K562 (cell line): ENCODE results near the gene ASIC3. TPM values are rescaled to one million over a fixed set of nuclear protein-coding genes. Genes with fewer than 3 reads are reported as not detected.

Source experiments
- CBX3 ChIP-seq, 2 experiments: IDR thresholded peaks; 1 replicate in 1 of 2; 2 replicates in 1 of 2; pipeline ENCODE4 v1.6.1; 2012; ENCODE audit warnings: inconsistent platforms in 2 of 2, low read length in 2 of 2, borderline replicate concordance in 1 of 2, control low read depth in 1 of 2
- FOXK1 ChIP-seq: sonication (generic); formaldehyde crosslinking; IDR thresholded peaks from 2 replicates; pipeline ENCODE4 v1.8.0; 2022; ENCODE audit warnings: missing genetic modification reagents, mild to moderate bottlenecking, borderline replicate concordance
- IRF2 ChIP-seq: sonication (generic); formaldehyde crosslinking; IDR thresholded peaks from 2 replicates; pipeline ENCODE4 v1.8.1; 2022; ENCODE audit warnings: mild to moderate bottlenecking, missing genetic modification reagents
- KDM1A ChIP-seq, 2 experiments: fragments of 450-650 bp; IDR thresholded peaks; 2 replicates each; pipeline ENCODE4 v1.6.1; 2016; ENCODE audit warnings: mild to moderate bottlenecking in 2 of 2
- NBN ChIP-seq: fragments of 450-650 bp; IDR thresholded peaks from 2 replicates; pipeline ENCODE4 v1.6.1; 2016; ENCODE audit warnings: low read depth, mild to moderate bottlenecking
- NONO ChIP-seq, 2 experiments: fragments of 200-400 bp in 1 of 2; fragments of 450-650 bp in 1 of 2; formaldehyde crosslinking in 1 of 2; IDR thresholded peaks; 2 replicates each; pipeline ENCODE4 v1.6.1; 2017; ENCODE audit warnings: low read depth in 2 of 2, mild to moderate bottlenecking in 2 of 2, moderate library complexity in 2 of 2, low read length in 1 of 2
- SMC3 ChIP-seq: conservative IDR thresholded peaks from 2 replicates; pipeline ENCODE4 v1.6.1; 2011; ENCODE audit warnings: low read depth, low read length, improper control_type of control experiment; ENCODE audit not compliant: insufficient read depth
- ZNF12 ChIP-seq: sonication (generic); formaldehyde crosslinking; IDR thresholded peaks from 2 replicates; pipeline ENCODE4 v1.4.0; 2020; ENCODE audit warnings: mild to moderate bottlenecking, missing genetic modification reagents
- ZNF165 ChIP-seq: fragments of 250-450 bp; sonication (Bioruptor Pico); IDR thresholded peaks from 2 replicates; pipeline ENCODE4 v1.4.0; 2020; ENCODE audit warnings: borderline replicate concordance
- ZNF830 ChIP-seq: fragments of 250-450 bp; sonication (Bioruptor Pico); IDR thresholded peaks from 2 replicates; pipeline ENCODE4 v1.5.0; 2021; ENCODE audit warnings: mild to moderate bottlenecking
- polyA plus RNA-seq, 8 experiments: library from polyadenylated mRNA; depleted of rRNA in 4 of 8; stranded (reverse) in 5 of 8; unstranded in 3 of 8; fragments of >200 nt; fragmentation: Nextera tagmentation in 2 of 8; fragmentation: Illumina TruSeq in 1 of 8; extraction: Ambion mirVana in 2 of 8; extraction: Trizol in 1 of 8; gene quantifications; 2 replicates each; pipeline versions ENCODE4 v1.2.1 to v1.2.3, GENCODE V29; 2011 to 2014; ENCODE audit warnings: inconsistent platforms in 1 of 8, missing spikeins in 1 of 8
- total RNA-seq, 7 experiments: library from RNA; depleted of rRNA in 6 of 7; stranded (reverse); fragments of >200 nt in 6 of 7; fragmentation: Illumina TruSeq in 2 of 7; extraction: Trizol in 2 of 7; gene quantifications; 2 replicates each; pipeline versions ENCODE4 v1.2.1 to v1.2.3, GENCODE V29; 2011 to 2021; ENCODE audit warnings: low replicate concordance in 1 of 7
- TF ChIP-seq, protein P1 (sequence below): sonication (generic); formaldehyde crosslinking; IDR thresholded peaks from 2 replicates; pipeline ENCODE4 v1.8.1; 2023; ENCODE audit warnings: missing genetic modification reagents, mild to moderate bottlenecking, borderline replicate concordance
- TF ChIP-seq, protein P2 (sequence below): sonication (generic); formaldehyde crosslinking; IDR thresholded peaks from 2 replicates; pipeline ENCODE4 v1.8.1; 2022; ENCODE audit warnings: missing genetic modification reagents
- TF ChIP-seq, protein P3 (sequence below): fragments of 250-450 bp; sonication (Bioruptor Pico); IDR thresholded peaks from 2 replicates; pipeline ENCODE4 v1.4.0; 2020; ENCODE audit warnings: borderline replicate concordance
- TF ChIP-seq, protein P4 (sequence below): IDR thresholded peaks from 3 replicates; pipeline ENCODE4 v1.6.1; 2011; ENCODE audit warnings: borderline replicate concordance, mild to moderate bottlenecking; ENCODE audit not compliant: insufficient read length, insufficient read depth
- TF ChIP-seq, protein P5 (sequence below), 2 experiments: fragments of 450-650 bp; IDR thresholded peaks; 2 replicates each; pipeline ENCODE4 v1.6.1; 2016

ASIC3 gene
- total and polyA plus RNA-seq, 9 of the 15 experiments (the other 6 are each of a cell fraction or from before 2014, with no cell fraction given), result 0.11 to 5.0 (median 0.87) TPM

DNA sequence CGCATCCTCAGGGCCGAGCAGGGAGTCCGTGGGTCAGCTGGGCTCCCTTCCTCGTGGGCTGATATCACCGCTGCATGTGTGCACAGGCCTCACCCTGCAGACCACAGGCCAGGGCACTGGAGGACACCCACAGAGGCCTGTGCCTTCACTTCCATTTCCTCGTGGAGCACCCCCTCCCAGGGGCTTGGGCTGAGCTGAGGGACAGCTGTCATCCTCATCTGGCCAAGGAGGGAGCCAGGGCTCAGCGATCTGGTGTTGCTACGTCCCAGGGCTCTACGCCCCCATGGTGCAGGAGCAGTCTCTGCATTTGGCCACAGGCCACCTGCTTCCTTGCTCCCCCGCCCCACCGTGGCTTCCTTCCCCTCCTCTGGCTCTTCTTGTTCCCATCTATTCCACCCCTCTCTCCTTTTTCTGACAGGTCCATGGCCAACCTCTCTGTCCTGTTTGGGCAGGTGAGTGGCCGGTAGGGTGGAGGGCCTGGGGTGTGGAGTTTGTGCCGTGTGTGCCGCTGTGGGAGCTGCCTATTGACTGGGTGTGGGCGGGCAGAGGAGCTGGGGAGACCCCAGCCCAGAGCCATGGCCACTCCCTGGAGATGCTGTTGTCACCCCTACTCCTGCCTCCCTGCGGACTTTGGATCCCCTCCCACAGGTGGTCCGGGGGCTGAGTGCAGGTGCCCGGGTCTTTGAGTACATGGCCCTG is 8.3 kb upstream of the ASIC3 start (continued):
- TF ChIP-seq, protein P1, sequence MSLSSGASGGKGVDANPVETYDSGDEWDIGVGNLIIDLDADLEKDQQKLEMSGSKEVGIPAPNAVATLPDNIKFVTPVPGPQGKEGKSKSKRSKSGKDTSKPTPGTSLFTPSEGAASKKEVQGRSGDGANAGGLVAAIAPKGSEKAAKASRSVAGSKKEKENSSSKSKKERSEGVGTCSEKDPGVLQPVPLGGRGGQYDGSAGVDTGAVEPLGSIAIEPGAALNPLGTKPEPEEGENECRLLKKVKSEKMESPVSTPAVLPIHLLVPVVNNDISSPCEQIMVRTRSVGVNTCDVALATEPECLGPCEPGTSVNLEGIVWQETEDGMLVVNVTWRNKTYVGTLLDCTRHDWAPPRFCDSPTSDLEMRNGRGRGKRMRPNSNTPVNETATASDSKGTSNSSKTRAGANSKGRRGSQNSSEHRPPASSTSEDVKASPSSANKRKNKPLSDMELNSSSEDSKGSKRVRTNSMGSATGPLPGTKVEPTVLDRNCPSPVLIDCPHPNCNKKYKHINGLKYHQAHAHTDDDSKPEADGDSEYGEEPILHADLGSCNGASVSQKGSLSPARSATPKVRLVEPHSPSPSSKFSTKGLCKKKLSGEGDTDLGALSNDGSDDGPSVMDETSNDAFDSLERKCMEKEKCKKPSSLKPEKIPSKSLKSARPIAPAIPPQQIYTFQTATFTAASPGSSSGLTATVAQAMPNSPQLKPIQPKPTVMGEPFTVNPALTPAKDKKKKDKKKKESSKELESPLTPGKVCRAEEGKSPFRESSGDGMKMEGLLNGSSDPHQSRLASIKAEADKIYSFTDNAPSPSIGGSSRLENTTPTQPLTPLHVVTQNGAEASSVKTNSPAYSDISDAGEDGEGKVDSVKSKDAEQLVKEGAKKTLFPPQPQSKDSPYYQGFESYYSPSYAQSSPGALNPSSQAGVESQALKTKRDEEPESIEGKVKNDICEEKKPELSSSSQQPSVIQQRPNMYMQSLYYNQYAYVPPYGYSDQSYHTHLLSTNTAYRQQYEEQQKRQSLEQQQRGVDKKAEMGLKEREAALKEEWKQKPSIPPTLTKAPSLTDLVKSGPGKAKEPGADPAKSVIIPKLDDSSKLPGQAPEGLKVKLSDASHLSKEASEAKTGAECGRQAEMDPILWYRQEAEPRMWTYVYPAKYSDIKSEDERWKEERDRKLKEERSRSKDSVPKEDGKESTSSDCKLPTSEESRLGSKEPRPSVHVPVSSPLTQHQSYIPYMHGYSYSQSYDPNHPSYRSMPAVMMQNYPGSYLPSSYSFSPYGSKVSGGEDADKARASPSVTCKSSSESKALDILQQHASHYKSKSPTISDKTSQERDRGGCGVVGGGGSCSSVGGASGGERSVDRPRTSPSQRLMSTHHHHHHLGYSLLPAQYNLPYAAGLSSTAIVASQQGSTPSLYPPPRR (CRISPR knock-in tag), result peak; percentile 9; the same call in 1 of the 2 replicates
- TF ChIP-seq NBN (no peak), IRF2 (CRISPR knock-in tag) (no peak), KDM1A (IDR thresholded peaks at IDR 0.05) (no peak), ZNF165 (CRISPR knock-in tag) (0 out of 2 replicates have a peak, but pooled peaks have one; percentile 44), ZNF830 (0 out of 2 replicates have a peak, but pooled peaks have one; percentile 22), FOXK1 (peak; percentile 67; the same call in 1 of the 2 replicates), CBX3 (IDR thresholded peaks at IDR 0.05; ENCODE audit: borderline replicate concordance in 1 of 2, low read length in 2 of 2) (0 out of 3 replicates have a peak, but pooled peaks of 1 of the 2 experiments have one; percentile 15), SMC3 (no peak; the same call in 1 of the 2 replicates), NONO (IDR thresholded peaks at IDR 0.05; ENCODE audit: low read depth in 2 of 2, low read length in 1 of 2) (no peak), ZNF12 (no peak)
- TF ChIP-seq, protein P2, sequence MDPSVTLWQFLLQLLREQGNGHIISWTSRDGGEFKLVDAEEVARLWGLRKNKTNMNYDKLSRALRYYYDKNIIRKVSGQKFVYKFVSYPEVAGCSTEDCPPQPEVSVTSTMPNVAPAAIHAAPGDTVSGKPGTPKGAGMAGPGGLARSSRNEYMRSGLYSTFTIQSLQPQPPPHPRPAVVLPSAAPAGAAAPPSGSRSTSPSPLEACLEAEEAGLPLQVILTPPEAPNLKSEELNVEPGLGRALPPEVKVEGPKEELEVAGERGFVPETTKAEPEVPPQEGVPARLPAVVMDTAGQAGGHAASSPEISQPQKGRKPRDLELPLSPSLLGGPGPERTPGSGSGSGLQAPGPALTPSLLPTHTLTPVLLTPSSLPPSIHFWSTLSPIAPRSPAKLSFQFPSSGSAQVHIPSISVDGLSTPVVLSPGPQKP, result no peak
- TF ChIP-seq, protein P3, sequence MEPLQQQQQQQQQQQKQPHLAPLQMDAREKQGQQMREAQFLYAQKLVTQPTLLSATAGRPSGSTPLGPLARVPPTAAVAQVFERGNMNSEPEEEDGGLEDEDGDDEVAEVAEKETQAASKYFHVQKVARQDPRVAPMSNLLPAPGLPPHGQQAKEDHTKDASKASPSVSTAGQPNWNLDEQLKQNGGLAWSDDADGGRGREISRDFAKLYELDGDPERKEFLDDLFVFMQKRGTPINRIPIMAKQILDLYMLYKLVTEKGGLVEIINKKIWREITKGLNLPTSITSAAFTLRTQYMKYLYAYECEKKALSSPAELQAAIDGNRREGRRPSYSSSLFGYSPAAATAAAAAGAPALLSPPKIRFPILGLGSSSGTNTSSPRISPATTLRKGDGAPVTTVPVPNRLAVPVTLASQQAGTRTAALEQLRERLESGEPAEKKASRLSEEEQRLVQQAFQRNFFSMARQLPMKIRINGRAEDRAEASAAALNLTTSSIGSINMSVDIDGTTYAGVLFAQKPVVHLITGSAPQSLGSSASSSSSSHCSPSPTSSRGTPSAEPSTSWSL (CRISPR knock-in tag), result 0 out of 2 replicates have a peak, but pooled peaks have one; percentile 16
- TF ChIP-seq, protein P4, sequence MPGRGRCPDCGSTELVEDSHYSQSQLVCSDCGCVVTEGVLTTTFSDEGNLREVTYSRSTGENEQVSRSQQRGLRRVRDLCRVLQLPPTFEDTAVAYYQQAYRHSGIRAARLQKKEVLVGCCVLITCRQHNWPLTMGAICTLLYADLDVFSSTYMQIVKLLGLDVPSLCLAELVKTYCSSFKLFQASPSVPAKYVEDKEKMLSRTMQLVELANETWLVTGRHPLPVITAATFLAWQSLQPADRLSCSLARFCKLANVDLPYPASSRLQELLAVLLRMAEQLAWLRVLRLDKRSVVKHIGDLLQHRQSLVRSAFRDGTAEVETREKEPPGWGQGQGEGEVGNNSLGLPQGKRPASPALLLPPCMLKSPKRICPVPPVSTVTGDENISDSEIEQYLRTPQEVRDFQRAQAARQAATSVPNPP, result no peak
- TF ChIP-seq, protein P5, sequence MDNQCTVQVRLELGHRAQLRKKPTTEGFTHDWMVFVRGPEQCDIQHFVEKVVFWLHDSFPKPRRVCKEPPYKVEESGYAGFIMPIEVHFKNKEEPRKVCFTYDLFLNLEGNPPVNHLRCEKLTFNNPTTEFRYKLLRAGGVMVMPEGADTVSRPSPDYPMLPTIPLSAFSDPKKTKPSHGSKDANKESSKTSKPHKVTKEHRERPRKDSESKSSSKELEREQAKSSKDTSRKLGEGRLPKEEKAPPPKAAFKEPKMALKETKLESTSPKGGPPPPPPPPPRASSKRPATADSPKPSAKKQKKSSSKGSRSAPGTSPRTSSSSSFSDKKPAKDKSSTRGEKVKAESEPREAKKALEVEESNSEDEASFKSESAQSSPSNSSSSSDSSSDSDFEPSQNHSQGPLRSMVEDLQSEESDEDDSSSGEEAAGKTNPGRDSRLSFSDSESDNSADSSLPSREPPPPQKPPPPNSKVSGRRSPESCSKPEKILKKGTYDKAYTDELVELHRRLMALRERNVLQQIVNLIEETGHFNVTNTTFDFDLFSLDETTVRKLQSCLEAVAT (IDR thresholded peaks at IDR 0.05), result no peak; a peak in 1 of 4 replicates
